Keratinocyte (primary cell): ENCODE measurements around the gene VWC2. TPM values are rescaled to one million over a fixed set of nuclear protein-coding genes. Genes with fewer than 3 reads are reported as not detected.

Experiments used
- DNase-seq: peaks from one replicate; pipeline ENCODE4 v3.0.0-alpha.2; 2011; ENCODE audit warnings: low read depth, missing footprints, low spot score
- FAIRE-seq: peaks from 2 replicates; lab custom pipeline; 2011; peaks lifted over from hg19 to GRCh38; lab: Jason Lieb, UNC
- H2AFZ ChIP-seq: 2 replicates; pipeline ENCODE4 v1.6.0; 2012; ENCODE audit warnings: low read length, control low read depth, inconsistent platforms; ENCODE audit not compliant: control insufficient read depth
- H3K27ac ChIP-seq: 2 replicates; pipeline ENCODE4 v1.5.1; 2011; ENCODE audit warnings: low read length; ENCODE audit not compliant: control insufficient read depth, insufficient read depth
- H3K27me3 ChIP-seq: 3 replicates; pipeline ENCODE4 v1.6.0; 2011; ENCODE audit warnings: low read length; ENCODE audit not compliant: control insufficient read depth, insufficient read depth; ENCODE audit errors: extremely low read depth
- H3K36me3 ChIP-seq, 2 experiments: 2 replicates in 1 of 2; 3 replicates in 1 of 2; pipeline ENCODE4 v1.5.1; 2011; ENCODE audit warnings: low read length in 2 of 2, mild to moderate bottlenecking in 1 of 2; ENCODE audit not compliant: control insufficient read depth in 2 of 2, insufficient read depth in 2 of 2; ENCODE audit errors: extremely low read depth in 1 of 2
- H3K4me1 ChIP-seq: 3 replicates; pipeline ENCODE4 v1.5.1; 2011; ENCODE audit warnings: low read length; ENCODE audit not compliant: control insufficient read depth, insufficient read depth; ENCODE audit errors: extremely low read depth
- H3K4me2 ChIP-seq: 3 replicates; pipeline ENCODE4 v1.6.0; 2011; ENCODE audit warnings: low read depth, low read length; ENCODE audit not compliant: control insufficient read depth, insufficient read depth; ENCODE audit errors: extremely low read depth
- H3K4me3 ChIP-seq, 3 experiments: fragments of 200-600 bp in 1 of 3; sonication (generic) in 1 of 3; 2 replicates in 2 of 3; 3 replicates in 1 of 3; pipeline ENCODE4 v1.5.1; 2011 to 2016; ENCODE audit warnings: low read length in 3 of 3, mild to moderate bottlenecking in 3 of 3, control low read depth in 2 of 3, inconsistent platforms in 1 of 3, low read depth in 1 of 3, mixed read lengths in 1 of 3, mixed run types in 1 of 3, moderate library complexity in 1 of 3; ENCODE audit not compliant: control insufficient read depth in 2 of 3, insufficient read depth in 2 of 3; ENCODE audit errors: extremely low read depth in 1 of 3
- H3K79me2 ChIP-seq: 2 replicates; pipeline ENCODE4 v1.6.0; 2012; ENCODE audit warnings: low read length; ENCODE audit not compliant: control insufficient read depth, insufficient read depth
- H3K9ac ChIP-seq: 3 replicates; pipeline ENCODE4 v1.6.0; 2011; ENCODE audit warnings: low read length; ENCODE audit not compliant: control insufficient read depth, insufficient read depth; ENCODE audit errors: extremely low read depth
- H3K9me1 ChIP-seq: 3 replicates; pipeline ENCODE4 v1.6.0; 2011; ENCODE audit warnings: low read length; ENCODE audit not compliant: control insufficient read depth, insufficient read depth; ENCODE audit errors: extremely low read depth
- H3K9me3 ChIP-seq: 2 replicates; pipeline ENCODE4 v1.5.1; 2012; ENCODE audit warnings: low read depth, low read length; ENCODE audit not compliant: control insufficient read depth
- H4K20me1 ChIP-seq: 3 replicates; pipeline ENCODE4 v1.6.0; 2011; ENCODE audit warnings: low read length; ENCODE audit not compliant: control insufficient read depth, insufficient read depth; ENCODE audit errors: extremely low read depth
- EZH2 ChIP-seq: IDR thresholded peaks from one replicate; pipeline ENCODE4 v1.6.1; 2012; ENCODE audit warnings: inconsistent platforms, mild to moderate bottlenecking, low read length, moderate library complexity
- dilution Hi-C: fragments of 300-500 bp; cut with MboI; formaldehyde crosslinking; loops from one replicate; pipeline ENCODE4 v1.7.0; 2020; ENCODE audit warnings: low sequenced_read_pairs; ENCODE audit not compliant: extremely low pct_ligation_motif_present
- polyA plus RNA-seq, 5 experiments: library from polyadenylated mRNA; depleted of rRNA in 3 of 5; stranded (reverse) in 3 of 5; stranded (forward) in 1 of 5; unstranded in 1 of 5; fragments of >200 nt; gene quantifications; 1 replicate in 1 of 5; 2 replicates in 3 of 5; 3 replicates in 1 of 5; pipeline versions ENCODE4 v1.2.1 to v1.2.3, GENCODE V29; 2011 to 2012; ENCODE audit warnings: missing spikeins in 2 of 5, low read depth in 1 of 5, low replicate concordance in 1 of 5
- TF ChIP-seq, protein P1 (sequence below), 3 experiments: IDR thresholded peaks in 1 of 3; conservative IDR thresholded peaks in 1 of 3; optimal IDR thresholded peaks in 1 of 3; 2 replicates in 2 of 3; 3 replicates in 1 of 3; pipeline versions ENCODE3 to v1.5.1; 2011; ENCODE audit warnings: low read length in 3 of 3, mild to moderate bottlenecking in 3 of 3, moderate library complexity in 2 of 3, control low read depth in 1 of 3, inconsistent platforms in 1 of 3; ENCODE audit not compliant: insufficient read depth in 2 of 3; ENCODE audit errors: extremely low read depth in 1 of 3

Gene VWC2
- polyA plus RNA-seq, 1 donor (not counting 4 experiments of a cell fraction or from before 2014, with no cell fraction given): not detected

DNA sequence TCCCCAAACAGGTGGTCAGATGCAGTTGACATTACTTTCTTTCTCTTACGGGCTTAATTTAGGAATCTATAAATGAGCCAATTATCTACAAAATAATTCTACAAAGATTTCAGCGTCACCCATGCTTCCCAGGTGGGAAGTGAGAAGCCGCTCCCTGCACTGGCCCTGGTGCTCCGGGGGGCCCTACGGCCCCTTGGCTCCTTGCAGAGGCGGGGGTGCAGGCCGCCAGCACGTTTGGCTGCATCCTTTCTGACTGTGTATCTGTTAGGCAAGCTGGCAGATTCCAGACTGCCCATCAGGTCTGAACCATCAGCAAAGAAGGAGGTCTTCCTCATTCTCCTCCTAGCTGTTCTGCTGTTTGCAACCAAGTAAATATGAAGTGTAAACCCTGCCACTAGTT lies 16.3 kb downstream of the VWC2 start:
- no peaks in the 10 kb centered on the region for H3K9me1 ChIP-seq
- H3K9ac ChIP-seq: no peak overlapping the region
- H3K27ac ChIP-seq: no peak overlapping the region
- H4K20me1 ChIP-seq: no peaks in the 10 kb centered on the region
- H3K27me3 ChIP-seq: no peaks in the 10 kb centered on the region
- no peak overlapping the region for H3K4me2 ChIP-seq
- no peaks in the 10 kb centered on the region for H3K9me3 ChIP-seq
- DNase-seq (no peak), FAIRE-seq (no peak)
- H2AFZ ChIP-seq: no peak overlapping the region
- TF ChIP-seq, protein P1, sequence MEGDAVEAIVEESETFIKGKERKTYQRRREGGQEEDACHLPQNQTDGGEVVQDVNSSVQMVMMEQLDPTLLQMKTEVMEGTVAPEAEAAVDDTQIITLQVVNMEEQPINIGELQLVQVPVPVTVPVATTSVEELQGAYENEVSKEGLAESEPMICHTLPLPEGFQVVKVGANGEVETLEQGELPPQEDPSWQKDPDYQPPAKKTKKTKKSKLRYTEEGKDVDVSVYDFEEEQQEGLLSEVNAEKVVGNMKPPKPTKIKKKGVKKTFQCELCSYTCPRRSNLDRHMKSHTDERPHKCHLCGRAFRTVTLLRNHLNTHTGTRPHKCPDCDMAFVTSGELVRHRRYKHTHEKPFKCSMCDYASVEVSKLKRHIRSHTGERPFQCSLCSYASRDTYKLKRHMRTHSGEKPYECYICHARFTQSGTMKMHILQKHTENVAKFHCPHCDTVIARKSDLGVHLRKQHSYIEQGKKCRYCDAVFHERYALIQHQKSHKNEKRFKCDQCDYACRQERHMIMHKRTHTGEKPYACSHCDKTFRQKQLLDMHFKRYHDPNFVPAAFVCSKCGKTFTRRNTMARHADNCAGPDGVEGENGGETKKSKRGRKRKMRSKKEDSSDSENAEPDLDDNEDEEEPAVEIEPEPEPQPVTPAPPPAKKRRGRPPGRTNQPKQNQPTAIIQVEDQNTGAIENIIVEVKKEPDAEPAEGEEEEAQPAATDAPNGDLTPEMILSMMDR (optimal IDR thresholded peaks at IDR 0.05 in 1 of 3, IDR thresholded peaks at IDR 0.05 in 1 of 3, conservative IDR thresholded peaks at IDR 0.05 in 1 of 3; ENCODE audit: extremely low read depth in 1 of 3, insufficient read depth in 2 of 3, low read length in 3 of 3): no peak
- no peak for TF ChIP-seq EZH2
- no peaks in the 10 kb centered on the region for H3K79me2 ChIP-seq
- dilution Hi-C loops: no loop called here
- H3K36me3 ChIP-seq: no peaks in the 10 kb centered on the region
- no peak overlapping the region for H3K4me3 ChIP-seq
- H3K4me1 ChIP-seq: no peaks in the 10 kb centered on the region

DNA sequence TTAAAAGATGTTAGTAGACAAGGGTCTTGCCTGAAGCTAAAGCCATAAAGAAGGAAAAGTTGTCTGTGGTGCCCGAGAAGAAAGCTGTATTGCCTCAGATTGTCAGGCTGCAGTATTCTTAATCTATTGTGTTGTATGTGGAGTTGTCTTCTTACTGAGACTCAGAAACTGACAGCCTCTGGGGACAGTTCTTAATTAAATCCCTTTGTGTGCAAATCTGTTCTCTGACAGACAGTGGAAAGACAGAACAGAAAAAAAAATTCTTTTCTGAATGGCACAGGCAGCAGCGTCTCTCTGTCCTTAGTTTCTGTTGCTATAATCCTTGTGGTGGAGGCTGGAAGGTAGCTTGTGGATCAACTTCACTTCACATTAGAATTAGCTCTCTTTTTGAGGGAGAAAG lies 16.8 kb downstream of the VWC2 start:
- Histone ChIP-seq H3K4me3 (no peak overlapping the region), H3K27me3 (no peaks in the 10 kb centered on the region), H3K27ac (no peak overlapping the region), H3K36me3 (no peaks in the 10 kb centered on the region), H3K4me2 (no peak overlapping the region), H3K79me2 (no peaks in the 10 kb centered on the region), H3K9me1 (no peaks in the 10 kb centered on the region), H2AFZ (no peak overlapping the region), H3K4me1 (no peaks in the 10 kb centered on the region), H4K20me1 (no peaks in the 10 kb centered on the region), H3K9ac (no peak overlapping the region), H3K9me3 (no peaks in the 10 kb centered on the region)
- FAIRE-seq: no peak
- dilution Hi-C loops: no loop called here
- DNase-seq: no peak
- TF ChIP-seq, protein P1 (optimal IDR thresholded peaks at IDR 0.05 in 1 of 3, IDR thresholded peaks at IDR 0.05 in 1 of 3, conservative IDR thresholded peaks at IDR 0.05 in 1 of 3; ENCODE audit: extremely low read depth in 1 of 3, insufficient read depth in 2 of 3, low read length in 3 of 3): no peak
- TF ChIP-seq EZH2: no peak
